Measurements from ENCODE around the gene FKBP15.

DNA sequence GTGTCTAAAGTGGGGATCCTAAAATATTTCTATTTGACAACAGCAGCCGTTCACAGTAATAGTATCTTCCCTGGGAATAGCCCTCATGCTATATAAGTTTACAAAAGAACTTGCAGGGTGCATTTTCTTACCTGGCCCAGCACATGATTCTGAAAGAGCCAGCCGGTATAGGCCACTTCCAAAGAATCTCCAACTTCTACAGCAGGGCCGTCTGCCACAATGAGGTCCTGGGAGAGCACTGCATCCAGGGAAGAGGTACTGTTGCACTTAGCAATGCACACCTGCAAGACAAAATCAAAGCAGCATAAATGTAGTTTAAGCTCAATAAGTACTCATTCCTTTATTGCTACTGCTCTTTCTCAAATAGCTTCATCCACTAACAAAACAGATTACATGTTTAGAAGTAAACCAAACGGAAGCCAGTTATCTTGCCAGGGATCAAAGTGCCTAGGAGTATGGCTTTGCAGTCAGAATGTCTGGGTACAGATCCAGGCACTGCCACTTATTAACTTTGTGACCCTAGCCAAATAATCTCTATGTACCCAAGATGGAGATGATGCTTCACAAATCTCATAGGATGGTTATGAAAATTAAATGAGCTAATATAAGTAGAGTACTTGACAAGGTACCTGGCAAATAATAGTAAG is 21.3 kb downstream of the FKBP15 start:
- TF ChIP-seq, protein P1, sequence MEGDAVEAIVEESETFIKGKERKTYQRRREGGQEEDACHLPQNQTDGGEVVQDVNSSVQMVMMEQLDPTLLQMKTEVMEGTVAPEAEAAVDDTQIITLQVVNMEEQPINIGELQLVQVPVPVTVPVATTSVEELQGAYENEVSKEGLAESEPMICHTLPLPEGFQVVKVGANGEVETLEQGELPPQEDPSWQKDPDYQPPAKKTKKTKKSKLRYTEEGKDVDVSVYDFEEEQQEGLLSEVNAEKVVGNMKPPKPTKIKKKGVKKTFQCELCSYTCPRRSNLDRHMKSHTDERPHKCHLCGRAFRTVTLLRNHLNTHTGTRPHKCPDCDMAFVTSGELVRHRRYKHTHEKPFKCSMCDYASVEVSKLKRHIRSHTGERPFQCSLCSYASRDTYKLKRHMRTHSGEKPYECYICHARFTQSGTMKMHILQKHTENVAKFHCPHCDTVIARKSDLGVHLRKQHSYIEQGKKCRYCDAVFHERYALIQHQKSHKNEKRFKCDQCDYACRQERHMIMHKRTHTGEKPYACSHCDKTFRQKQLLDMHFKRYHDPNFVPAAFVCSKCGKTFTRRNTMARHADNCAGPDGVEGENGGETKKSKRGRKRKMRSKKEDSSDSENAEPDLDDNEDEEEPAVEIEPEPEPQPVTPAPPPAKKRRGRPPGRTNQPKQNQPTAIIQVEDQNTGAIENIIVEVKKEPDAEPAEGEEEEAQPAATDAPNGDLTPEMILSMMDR (IDR thresholded peaks at IDR 0.05), result no peak
- TF ChIP-seq POLR2A (IDR thresholded peaks at IDR 0.05), result no peak

Measured in uterus (tissue), 2 donors.